Pancreas (tissue), 10 donors: ENCODE data around the gene BYSL. TPM values are rescaled to one million over a fixed set of nuclear protein-coding genes. Genes with fewer than 3 reads are reported as not detected.
A peak's percentile ranks its signal among the peaks of the same experiment; 100 is the strongest.

Experiments
- ATAC-seq, 4 donors: fragments of 200-7000 bp; cut with Tn5 transposase; one replicate each; pipeline versions ENCODE4 v1.8.0 to v1.9.1; 2020; ENCODE audit warnings: mild to moderate bottlenecking in 4 of 4, moderate library complexity in 4 of 4
- DNase-seq, 6 donors: peaks; one replicate each; pipeline ENCODE4 v3.0.0-alpha.2; 2020
- FAIRE-seq: peaks from 2 replicates; lab custom pipeline; 2012; peaks lifted over from hg19 to GRCh38; lab: Jason Lieb, UNC
- H3K27ac ChIP-seq, 4 donors: fragments of 200-600 bp; sonication (generic); 1 replicate in 3 of 4; 2 replicates in 1 of 4; pipeline versions ENCODE4 v1.5.0 to v1.8.0; 2020
- H3K27me3 ChIP-seq, 4 donors: fragments of 200-600 bp; one replicate each; pipeline ENCODE4 v1.8.0; 2021
- H3K36me3 ChIP-seq, 3 donors: fragments of 200-600 bp; sonication (generic) in 1 of 3; one replicate each; pipeline versions ENCODE4 v1.5.0 to v1.8.0; 2020 to 2021
- H3K4me1 ChIP-seq, 3 donors: fragments of 200-600 bp; one replicate each; pipeline ENCODE4 v1.8.0; 2021
- H3K4me3 ChIP-seq, 4 donors: fragments of 200-600 bp; sonication (generic) in 2 of 4; one replicate each; pipeline versions ENCODE4 v1.5.0 to v1.8.0; 2020 to 2021
- H3K9me3 ChIP-seq, 4 donors: fragments of 200-600 bp; one replicate each; pipeline ENCODE4 v1.8.0; 2021
- WGBS, 2 donors: extraction: QIAGEN DNeasy Blood & Tissue Kit; methylation state at CpG; one replicate each; pipeline ENCODE4 v1.1.7; 2013; 5-methylcytosine and 5-hydroxymethylcytosine counted together
- intact Hi-C, 3 donors: fragments of 100-400 bp; cut with DNase I; formaldehyde crosslinking; loops; one replicate each; pipeline versions ENCODE4 v1.11.1 to v1.14.2; 2022
- polyA plus RNA-seq, 2 donors: library from polyadenylated mRNA; stranded (reverse); fragments of 200-250 nt; gene quantifications; one replicate each; pipeline ENCODE4 v1.2.3, GENCODE V29; 2013
- total RNA-seq, 6 donors: library from RNA; stranded (reverse); fragmentation: NEBNext Ultra II Directional in 4 of 6; extraction: Animal tissue kit (Norgen Biotek cat#: 25700) in 4 of 6; gene quantifications; one replicate each; pipeline versions ENCODE4 v1.2.1 to v1.2.4, GENCODE V29; 2021 to 2023
- TF ChIP-seq, protein P1 (sequence below), 4 donors: fragments of 200-600 bp; sonication (generic) in 3 of 4; IDR thresholded peaks; one replicate each; pipeline versions ENCODE4 v1.5.0 to v1.8.0; 2021; ENCODE audit warnings: antibody characterized with exemption in 4 of 4
- donor health status: healthy with polysubstance abuse.
- donor health status: DM: no; HTN: no; CAD: no; lungs with moderate emphysema.
- donor health status: DM: no; HTN: no; CAD: no.
- donor health status: control.
- donor health status: control.
- donor health status: Bipolar disorder and iron deficiency.
- donor health status: DM: yes; HTN: yes; CAD: no.
- donor health status: DM: no; HTN: no; CAD: no.
- donor health status: DM: no; HTN: no; CAD: no.
- donor health status: DM: yes; HTN: yes; CAD: no.

BYSL gene
- total and polyA plus RNA-seq, 8 donors = 4.7 to 18.6 (median 9.7) TPM

- Histone ChIP-seq H3K4me1 (no peaks in the 10 kb centered on the region), H3K27me3 (no peaks in the 10 kb centered on the region), H3K36me3 (no peaks in the 10 kb centered on the region), H3K4me3 (no peak overlapping the region), H3K9me3 (no peaks in the 10 kb centered on the region), H3K27ac (no peak overlapping the region)
- ATAC-seq = no peak
- TF ChIP-seq, protein P1, sequence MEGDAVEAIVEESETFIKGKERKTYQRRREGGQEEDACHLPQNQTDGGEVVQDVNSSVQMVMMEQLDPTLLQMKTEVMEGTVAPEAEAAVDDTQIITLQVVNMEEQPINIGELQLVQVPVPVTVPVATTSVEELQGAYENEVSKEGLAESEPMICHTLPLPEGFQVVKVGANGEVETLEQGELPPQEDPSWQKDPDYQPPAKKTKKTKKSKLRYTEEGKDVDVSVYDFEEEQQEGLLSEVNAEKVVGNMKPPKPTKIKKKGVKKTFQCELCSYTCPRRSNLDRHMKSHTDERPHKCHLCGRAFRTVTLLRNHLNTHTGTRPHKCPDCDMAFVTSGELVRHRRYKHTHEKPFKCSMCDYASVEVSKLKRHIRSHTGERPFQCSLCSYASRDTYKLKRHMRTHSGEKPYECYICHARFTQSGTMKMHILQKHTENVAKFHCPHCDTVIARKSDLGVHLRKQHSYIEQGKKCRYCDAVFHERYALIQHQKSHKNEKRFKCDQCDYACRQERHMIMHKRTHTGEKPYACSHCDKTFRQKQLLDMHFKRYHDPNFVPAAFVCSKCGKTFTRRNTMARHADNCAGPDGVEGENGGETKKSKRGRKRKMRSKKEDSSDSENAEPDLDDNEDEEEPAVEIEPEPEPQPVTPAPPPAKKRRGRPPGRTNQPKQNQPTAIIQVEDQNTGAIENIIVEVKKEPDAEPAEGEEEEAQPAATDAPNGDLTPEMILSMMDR (IDR thresholded peaks at IDR 0.05) = no peak
- FAIRE-seq = no peak
- DNase-seq = no peak
- WGBS, 2 donors = 92 to 96% methylated on average over 6 of the region's 6 CpGs
- intact Hi-C loops = no loop called here
Observed at GRCh38 chr6:41958022-41958856, 36.9 kb downstream of the BYSL start.

GRCh38 chr6:41960028-41960427 is 38.7 kb downstream of the BYSL start:
- intact Hi-C loops = no loop called here
- Histone ChIP-seq H3K4me3 (no peak overlapping the region), H3K9me3 (no peaks in the 10 kb centered on the region), H3K27ac (no peak overlapping the region), H3K36me3 (no peaks in the 10 kb centered on the region), H3K4me1 (no peaks in the 10 kb centered on the region), H3K27me3 (no peaks in the 10 kb centered on the region)
- FAIRE-seq (no peak), ATAC-seq (no peak), DNase-seq (no peak)
- 93% methylated on average over 4 of the region's 4 CpGs for WGBS, 2 donors
- TF ChIP-seq, protein P1 (IDR thresholded peaks at IDR 0.05) = no peak

DNA sequence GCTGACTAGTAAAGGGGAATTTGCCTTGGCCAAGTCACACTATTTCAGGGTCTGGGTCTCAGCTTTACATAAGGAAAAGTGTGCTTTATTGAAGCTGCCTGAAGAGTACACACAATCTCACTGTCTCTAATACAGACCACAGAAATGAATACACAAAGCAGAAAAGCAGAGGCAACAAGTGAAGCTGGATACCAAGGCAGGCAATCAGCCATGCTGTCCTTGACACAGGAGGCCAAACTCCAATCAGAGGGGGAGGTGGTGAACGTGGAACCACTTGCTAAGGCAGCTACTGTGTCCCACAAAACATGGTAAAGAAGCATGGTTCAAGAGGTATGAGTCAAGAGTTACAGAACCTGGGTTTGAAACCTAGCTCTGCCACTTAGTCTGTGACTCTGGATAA is 42.1 kb downstream of the BYSL start:
- 29 to 58% methylated on average over 1 of the region's 1 CpG for WGBS, 2 donors
- no peaks in the 10 kb centered on the region for H3K4me1 ChIP-seq
- no peak for FAIRE-seq
- intact Hi-C loops = no loop called here
- H3K9me3 ChIP-seq = no peaks in the 10 kb centered on the region
- TF ChIP-seq, protein P1 (IDR thresholded peaks at IDR 0.05) = no peak
- no peak overlapping the region for H3K27ac ChIP-seq
- no peak overlapping the region for H3K4me3 ChIP-seq
- H3K36me3 ChIP-seq = no peaks in the 10 kb centered on the region
- no peaks in the 10 kb centered on the region for H3K27me3 ChIP-seq
- no peak for ATAC-seq
- no peak for DNase-seq

DNA sequence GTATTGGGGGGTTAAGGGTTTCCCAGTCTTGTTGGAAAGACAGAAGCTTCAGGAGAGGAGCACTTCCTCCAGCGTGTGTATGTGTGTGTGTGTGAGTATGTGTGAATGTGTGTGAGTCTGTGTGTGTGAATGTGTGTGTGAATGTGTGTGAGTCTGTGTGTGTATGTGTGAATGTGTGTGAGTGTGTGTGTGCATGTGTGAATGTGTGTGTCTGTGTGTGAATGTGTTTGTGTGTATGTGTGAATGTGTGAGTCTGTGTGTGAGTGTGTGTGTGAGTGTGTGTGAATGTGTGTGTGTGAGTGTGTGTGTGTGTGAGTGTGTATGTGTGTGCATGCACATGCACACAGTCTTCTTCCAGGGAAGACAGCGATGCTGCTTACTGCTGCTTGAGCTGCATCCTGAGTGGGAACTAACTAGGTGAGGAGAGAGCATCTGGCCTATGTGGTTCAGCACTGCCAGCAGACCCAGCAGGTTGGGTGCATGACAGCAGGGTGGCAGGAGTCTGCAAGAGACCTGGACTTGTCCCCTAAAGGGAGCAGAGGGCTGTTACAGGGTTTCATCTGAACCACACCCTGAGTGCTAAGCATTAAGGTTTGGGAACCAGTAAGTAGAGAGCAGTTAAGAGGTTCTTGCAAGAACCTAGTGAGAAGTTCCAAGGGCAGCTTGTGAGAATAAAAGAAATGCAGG is 43.0 kb downstream of the BYSL start:
- intact Hi-C loops = no loop called here
- no peak overlapping the region for H3K4me3 ChIP-seq
- H3K27me3 ChIP-seq = no peaks in the 10 kb centered on the region
- TF ChIP-seq, protein P1 (IDR thresholded peaks at IDR 0.05) = no peak
- FAIRE-seq = no peak
- H3K4me1 ChIP-seq = no peaks in the 10 kb centered on the region
- H3K9me3 ChIP-seq = no peaks in the 10 kb centered on the region
- WGBS, 2 donors = 62 to 69% methylated on average over 2 of the region's 2 CpGs
- no peak for ATAC-seq
- peak in 1 of 6 donors; percentile 7 for DNase-seq
- no peaks in the 10 kb centered on the region for H3K36me3 ChIP-seq
- no peak overlapping the region for H3K27ac ChIP-seq
